Right hindlimb (tissue), 1 donor: Measurements from ENCODE around the gene MMP24OS.

ENCODE experiments used
- DNase-seq: peaks from one replicate; pipeline ENCODE4 v3.0.0-alpha.2; 2018

MMP24OS gene

DNA sequence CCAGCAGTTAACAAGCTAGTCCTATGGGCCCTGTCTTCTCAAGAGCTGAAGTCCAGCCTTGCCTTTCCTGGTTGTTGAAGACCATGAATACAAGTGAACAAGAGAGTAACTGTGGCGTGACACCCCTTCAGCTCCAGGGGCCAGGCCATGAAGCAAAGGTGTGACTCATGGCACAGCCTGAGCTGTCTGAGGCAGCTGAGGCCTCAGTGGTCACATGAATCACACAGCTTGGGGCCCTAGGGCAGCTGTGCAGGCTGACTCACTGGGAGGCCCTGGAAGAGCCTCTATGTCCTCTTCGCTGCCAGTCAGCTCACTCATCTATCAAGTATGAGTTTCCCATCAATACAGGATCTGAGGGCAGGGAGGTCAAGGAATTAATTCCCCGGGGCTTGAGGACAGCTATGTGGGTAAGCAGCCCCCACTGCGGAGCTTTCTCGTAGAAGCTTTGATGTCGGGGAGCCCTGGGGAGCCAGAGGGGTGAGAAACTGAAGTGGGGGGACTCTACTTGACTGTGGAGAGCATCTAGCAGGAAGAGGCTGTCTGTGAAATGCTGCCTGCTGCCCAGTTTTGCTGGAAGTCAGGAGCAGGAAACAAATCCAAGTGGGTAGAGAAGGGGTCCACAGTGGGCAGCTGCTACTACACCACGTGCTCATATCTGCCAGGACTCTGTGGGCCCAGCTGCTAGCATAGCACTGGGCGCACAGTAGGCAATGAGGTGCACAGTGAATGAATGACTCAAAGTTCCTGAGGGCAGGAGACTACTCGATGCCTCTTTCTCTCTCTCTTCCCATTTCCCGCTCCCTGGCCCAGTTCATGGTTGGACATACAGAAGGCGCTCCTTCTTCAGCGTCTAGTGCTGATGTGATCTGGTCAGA, 28.0 kb upstream of the MMP24OS start:
- DNase-seq, result no peak

DNA sequence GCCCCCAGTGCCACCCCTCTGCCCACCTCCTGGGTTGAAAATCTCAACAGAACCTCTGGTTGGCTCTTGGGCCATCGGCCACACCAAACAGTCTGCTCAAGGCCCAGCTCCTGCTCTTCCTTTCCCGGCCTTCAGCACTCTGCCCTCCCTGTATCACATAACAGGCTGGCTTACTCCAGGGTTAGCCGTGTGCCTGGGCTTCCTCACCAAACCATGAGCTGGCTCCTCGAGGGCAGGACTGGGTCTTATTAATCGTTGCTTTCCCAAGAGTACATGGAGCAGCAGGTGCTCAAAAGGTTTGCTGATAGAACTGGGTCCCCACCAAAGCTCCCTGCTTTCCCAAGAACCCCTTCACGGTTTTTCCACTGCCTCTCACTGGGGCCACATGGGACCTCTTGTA, 27.0 kb upstream of the MMP24OS start:
- DNase-seq, result no peak

DNA sequence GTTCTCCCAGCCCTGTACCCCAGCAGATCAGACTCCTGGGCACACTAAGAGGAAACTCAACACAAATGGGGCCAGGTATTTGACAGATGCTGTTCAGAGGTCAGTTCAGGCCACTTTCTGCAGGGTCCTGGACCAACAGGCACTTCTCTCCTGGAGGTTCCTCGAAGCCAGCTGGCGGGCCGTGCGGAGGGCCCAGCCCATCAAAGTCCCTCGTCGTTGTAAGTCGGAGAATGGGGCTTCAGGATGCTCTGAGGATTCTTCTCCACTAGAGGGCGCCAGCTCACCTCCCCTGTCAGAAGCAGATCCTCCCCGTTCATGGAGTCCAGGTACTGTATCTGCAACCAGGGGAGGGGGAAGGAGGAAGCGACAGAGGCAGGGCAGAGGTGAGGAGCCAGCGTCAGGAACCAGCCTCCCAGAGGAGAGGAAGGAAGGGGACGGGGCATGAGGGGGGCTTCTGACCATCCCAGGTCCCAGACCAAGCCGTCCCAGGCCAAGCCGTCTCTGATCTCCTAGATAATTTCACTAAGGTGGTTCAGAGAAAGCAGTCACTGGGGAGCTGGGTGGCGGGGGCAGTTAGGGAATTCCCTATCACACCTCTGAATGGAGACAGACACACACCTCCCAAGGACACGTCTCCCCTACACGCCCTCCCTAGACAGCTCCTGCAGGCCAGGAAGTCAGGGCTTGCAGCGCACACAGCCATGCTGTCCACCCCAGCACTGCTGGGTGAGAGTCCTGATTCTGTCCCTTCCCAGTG, 26.0 kb upstream of the MMP24OS start:
- DNase-seq, result peak; percentile 80

DNA sequence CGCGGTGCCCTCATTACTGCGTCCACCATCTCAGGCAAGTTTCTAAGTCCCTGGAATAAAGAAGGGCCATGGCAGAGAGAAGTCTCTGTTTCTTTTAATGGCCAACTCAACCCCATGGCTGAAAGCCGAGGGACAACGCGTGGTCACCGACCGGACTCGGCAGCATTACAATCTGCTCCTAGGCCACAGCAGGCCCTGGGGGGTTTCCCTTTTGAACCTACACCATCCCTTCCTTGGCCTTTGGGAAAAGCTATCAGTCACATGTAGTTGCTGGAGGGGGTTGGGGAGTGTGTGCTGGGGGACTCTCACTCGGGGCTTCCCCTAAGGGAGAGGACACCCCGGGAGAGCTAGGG, 25.4 kb upstream of the MMP24OS start:
- no peak for DNase-seq

DNA sequence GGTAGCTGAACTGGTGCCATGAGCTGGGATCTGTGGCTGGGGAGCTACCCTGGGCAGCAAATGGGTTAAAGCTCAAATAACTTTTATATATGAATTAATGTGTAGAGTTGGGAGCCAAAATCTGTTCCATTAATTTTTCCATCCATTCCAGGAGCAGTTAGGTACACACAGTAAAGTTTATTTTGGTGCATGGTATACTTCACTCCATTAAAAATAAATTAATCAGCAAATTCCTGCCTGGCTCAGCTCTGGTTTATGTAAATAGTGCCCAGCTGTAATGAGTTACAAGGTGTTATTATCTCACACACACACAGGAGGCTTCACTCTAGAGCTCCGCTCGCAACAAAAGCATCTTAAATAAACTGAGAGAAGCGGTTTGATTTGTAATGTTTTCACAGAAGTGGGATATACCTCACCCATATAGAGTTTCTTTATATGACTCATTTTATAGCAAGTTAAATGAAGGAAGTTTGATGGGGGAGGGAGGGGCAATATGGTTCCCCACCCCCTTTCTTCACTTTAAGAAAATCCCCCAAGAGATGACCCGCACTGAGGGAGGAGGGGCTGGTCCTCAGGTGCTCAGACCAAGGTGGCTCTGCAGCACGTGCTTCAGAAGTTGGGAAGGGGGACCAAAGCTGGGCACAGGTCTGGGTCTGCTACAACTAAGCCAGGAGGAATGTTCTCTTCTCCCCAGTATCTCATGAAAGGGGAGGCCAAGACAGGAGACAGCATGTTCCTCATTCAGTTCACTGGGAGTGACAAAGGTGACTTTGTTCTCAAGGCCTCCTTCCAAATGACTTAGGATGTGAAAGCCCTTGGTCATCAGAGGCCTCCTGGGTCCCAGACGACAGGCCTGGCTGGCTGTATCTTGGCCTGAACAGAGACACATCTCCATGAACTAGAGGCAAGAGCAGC, 24.8 kb upstream of the MMP24OS start:
- DNase-seq, result no peak

DNA sequence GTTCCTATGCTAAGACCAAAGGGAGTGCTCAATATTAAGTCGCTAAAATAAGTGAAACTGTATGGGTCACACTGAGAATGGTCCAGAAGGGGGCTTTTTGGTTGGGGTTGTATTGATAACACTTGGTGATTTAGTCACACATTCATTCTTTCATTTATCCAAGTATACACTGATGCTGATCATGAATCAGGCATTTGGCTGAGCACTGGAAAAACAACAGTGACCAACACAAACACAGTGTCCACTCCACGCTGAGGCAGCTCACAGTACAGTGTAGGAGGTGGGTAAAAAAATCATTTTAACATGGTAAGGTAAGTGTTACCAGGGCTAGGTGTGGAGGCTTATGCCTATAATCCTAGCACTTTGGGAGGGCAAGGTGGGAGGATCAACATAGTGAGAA, 23.5 kb upstream of the MMP24OS start:
- DNase-seq, result no peak

DNA sequence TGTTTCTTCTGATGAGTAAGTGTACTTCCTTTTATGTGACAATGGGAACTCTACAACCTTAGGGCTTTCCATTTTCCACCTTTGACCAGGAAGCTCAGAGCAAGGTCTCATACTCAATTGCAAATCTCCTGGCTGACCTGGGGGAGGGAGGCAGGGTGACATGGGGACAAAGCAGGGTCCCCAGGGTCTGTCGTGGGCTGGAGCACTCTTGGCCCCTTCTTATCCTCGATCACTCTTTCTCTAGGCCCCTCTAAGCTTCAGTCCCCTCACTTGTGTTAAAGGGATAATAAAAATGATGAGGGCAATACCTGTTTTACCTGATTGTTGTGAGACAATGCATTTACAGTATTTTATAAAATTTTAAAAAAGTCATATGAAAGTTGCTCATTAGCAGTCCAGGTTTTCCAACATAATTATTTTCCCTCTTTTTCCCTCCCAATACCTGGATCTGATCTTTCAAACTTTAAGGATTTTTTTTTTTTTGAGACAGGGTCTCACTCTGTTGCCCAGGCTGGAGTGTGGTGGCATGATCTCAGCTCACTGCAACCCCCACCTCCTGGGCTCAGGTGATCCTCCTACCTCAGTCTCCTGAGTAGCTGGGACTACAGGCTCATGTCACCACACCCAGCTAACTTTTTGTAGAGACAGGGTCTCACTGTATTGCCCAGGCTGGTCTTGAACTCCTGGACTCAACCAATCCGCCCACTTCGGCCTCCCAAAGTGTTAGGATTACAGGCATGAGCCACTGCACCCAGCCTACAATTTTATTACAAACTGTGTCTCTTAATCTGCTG, 22.7 kb upstream of the MMP24OS start:
- no peak for DNase-seq

DNA sequence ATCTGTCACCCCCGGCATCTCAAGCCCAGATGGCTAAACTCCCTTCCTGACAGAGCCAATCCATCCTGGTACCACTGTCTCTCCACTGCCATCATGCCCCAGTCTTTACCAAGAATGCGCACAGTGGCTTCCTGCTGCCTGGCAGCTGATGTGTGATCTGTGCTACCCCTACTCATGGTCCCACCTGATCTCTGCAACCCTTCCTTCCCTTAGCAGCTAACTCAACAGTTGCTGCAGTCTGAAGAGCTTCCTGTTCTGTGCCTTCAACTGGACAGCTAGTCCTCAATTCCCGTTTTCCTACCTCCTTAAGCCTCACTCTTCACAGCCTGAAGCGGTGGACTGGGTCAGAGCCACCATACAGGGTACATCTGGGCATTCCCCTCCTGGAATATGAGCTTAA, 21.9 kb upstream of the MMP24OS start:
- no peak for DNase-seq

DNA sequence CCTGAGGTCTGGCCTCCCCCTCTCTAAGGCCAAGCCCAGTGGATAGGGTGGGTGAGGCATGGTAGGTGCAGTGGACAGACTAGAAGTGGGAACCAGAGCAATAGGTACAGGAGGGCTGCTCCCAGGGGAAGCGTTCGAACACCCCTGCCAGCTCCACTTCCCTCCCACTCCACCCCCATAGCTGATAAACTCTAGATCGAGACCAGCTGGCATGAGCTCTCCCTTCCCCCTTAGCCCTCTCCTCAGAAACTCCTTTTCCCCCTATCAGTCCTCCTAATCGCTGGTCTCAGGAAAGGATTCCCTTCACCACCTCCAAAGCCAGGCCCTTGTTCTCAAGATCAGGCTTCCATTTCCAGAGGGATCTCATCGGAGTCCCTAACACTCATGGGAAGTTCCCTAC, 20.3 kb upstream of the MMP24OS start:
- no peak for DNase-seq

DNA sequence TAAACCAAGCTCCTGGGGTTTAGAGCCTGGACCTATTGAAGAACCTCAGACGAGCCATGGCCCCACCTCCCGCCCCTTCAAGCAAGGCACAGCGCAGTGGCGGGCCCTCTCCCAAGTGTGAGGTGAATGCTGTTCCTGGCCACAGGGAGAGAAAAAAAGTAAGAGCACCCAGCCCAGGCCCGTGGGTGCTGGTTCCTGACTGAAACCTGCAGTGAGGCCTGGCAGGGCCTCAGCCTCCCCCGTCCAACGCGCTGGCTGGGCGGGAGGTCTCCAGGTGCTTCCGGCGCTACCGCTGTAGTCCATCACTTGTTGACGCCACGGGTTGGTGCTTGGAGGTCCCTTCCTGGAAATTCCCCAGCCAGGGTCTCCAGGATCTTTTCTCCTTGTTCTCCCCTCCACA, 19.8 kb upstream of the MMP24OS start:
- no peak for DNase-seq

DNA sequence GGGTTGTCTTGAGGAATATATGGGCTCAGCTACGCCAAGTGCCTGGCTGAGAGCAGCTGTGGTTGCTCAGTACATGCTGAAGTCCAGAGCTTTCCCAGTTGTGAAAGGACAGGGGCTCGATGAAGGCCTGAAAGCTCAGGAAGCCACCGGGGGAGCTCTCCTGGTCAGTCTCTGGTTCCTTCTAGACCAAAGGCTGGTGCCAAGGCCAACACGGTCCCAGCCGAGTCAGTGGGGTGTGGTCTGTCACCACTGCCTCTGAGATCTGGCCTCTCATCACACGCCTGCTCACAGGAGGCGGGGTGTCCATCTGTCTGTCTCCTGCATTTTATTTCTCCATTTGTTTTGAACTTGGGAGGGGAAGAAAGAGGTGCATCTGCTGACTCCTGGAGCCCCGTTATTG, 19.2 kb upstream of the MMP24OS start:
- DNase-seq, result no peak

DNA sequence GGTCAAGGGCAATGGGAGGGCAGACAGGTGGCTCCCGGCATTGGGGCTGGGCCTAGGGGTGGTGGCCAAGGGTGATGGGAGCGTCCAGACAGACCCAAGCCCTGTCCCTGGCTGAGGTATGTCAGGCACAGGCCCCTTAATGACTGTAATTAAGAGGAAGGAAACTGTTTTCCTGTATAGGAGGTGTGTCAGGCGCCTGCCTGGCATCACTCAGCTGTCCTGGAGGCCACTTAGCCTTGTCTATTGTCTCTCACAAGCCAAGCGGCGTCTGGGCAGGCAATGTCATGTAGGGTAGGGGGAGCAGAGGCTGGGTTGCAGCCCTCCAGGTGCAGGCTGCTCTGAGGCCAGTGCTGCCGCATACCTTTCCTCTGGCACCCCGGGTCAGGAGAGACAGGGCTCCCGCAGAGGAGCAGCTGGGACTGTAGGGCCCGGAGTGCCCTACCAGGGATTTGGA, 18.2 kb upstream of the MMP24OS start:
- no peak for DNase-seq

DNA sequence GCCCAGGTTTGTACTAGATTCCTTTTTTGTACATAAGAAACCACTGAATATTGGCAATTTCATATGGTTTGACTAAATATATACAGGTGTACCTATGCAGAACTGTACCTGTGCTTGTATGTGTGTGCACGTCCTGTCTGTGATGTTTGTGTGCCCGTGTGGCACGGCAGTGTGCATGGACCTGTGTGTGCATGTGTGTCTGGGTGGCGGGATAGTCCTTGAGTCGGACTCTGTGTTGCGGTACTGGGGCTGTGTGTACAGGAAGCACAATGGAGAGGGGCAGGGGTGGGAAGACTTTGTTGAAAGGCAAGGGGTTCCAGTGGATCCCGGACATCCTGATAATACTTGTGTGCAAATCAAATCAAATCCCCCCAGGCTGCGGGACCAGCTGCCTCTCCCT, 17.8 kb upstream of the MMP24OS start:
- no peak for DNase-seq

DNA sequence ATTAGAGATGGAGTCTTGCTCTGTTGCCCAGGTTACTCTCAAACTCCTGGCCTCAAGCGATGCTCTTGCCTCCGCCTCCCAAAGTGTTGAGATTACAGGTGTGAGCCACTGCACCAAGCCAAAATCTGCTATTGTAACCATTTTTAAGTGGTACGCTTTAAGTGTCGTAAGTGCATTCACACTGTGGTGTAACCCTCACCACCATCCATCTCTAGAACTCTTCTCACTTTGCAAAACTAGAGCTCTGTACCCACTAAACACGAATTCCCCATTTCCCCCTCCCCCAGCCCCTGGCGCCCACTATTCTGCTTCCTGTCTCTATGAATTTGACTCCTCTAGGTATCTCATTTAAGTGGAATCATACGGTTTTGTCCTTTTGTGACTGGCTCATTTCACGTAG, 17.1 kb upstream of the MMP24OS start:
- no peak for DNase-seq

DNA sequence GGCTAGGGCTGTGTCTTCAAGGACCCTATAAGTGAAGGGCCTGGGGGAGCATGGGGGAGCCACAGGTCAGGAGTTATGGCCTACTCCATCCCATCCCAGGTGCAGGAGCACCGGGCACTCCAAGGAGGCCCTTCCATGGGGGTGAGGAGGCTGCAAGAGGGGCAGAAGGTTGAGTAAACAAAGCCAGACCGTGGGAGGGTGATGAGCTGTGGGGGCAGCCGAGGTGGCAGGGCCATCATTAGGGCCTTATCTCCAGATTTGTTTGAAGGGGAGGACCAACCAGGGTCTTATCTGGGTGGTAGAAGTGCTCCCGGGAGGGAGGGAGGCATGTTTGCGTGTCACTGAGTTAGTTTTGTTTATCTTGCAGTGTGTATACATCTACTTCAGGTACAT, 16.4 kb upstream of the MMP24OS start:
- DNase-seq, result no peak

DNA sequence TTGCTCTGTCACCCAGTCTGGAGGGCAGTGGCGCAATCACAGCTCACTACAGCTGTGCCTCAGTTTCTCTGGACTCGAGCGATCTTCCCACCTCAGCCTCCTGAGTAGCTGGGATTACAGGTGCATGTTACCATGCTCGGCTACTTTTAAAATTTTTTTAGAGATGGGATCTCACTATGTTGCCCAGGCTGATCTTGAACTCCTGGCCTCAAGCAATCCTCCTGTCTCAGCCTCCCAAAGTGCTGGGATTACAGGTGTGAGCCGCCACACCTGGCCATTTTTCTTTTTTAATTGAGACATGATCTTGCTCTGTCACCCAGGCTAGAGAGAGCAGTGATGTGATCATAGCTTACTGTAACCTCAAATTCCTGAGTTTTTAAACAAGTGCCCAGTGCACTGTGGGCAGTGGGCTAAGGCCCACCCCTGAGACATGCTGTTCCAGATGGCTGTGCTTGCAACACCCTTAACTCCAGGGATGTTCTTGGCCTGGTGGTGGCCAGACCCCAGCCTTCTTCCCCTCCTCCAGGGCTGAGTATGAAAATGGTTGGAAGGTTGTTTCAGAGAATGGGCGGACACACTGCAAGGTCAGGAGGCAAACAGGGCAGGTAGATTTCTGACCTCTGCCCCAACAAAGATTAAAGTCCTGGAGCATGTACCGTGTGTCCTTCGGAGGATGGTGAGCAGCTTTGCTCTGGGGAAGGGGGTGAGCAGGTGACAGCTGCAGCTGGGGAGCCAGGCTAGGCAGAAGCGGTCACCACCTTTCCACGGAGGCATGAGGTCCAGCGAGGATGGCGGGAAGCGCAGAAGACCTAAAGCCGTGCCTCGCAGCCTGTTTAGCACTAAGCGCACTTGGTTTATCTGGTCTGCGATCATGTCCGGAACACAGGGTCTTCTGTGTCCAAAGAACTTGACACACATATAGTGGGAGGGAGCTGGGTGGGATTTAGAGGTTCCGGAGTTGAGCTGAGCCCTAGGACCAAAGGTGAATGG, 15.7 kb upstream of the MMP24OS start:
- DNase-seq, result no peak

DNA sequence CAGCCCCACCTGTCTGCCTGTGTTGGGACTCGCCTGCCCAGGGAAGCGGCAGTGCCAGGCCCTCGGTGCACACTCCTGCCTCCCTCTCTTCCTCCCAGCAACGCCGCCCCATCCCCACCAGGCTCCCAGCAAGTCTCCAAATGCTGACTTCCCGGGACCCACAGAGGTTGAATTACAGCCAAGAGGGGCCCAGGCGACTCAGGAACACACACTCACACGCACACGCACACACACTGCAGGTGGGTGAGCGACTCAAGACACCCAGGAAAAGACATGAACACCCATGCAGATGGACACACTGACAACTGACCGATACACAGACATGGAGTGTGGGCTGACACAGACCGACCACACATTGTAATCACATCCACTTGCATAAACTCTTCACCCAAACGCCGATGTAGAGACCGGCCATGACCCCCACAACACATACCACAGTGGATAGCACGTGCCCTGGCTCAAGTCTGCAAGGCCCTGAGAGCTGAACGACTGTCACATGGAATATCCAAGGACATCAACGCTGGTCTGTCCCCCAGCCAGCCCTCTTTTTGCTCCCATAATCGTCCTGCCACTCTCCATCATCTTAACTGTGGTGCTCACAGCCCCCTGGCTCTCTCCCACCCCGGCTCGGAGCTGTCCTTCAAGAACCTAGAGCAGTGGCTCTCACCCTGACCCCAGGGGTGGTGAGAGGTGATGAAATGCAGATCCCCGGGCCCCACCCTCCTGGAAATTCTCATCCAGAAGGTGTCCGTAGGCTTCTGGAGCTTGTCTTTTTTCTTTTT, 14.8 kb upstream of the MMP24OS start:
- no peak for DNase-seq

DNA sequence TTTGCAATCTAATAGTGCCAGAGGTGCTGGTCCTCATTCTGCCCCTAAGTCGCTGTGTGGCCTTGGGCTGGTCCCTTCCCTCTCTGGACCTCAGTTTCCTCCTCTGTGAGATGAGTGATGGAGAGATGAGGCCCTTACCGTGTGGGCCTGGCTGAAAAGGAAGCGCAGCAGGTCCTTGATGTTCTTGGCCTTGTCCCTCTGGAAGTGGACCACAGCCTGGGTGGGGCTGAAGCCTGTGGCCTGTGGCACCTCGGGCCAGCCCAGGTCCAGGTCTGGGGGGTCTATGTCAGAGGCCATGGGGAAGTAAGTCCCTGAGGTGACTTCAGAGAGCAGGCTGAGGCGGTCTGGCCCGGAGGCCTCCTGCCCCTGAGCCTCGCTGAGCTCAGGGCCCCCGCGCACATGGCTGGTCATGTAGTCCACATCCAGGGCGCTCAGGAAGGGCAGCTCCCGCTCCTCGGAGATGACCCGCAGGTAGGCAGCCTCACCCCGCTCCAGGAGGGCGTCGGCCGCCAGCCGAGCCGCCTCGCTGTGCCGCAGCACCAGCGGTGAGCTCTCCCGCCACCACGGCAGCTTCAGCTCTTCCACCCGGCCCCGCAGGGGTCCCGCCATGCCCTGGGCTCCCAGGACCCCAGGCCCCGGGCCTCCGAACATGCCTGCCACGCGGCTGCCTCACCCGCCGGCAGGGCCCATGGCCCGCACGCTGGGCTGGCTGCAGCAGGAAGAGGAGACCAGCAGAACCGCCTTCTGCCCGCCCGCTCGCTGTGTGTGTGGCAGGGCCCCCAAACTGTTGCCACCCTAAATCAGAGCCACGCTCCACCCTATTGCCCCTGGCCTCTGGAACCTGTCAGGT, 14.0 kb upstream of the MMP24OS start, which contains the start of gene FAM83C:
FAM83C (minus strand) TSS at position 772 of the 850 bp plus-strand sequence; CDS start at position 651, 121 bp downstream.
- no peak for DNase-seq

DNA sequence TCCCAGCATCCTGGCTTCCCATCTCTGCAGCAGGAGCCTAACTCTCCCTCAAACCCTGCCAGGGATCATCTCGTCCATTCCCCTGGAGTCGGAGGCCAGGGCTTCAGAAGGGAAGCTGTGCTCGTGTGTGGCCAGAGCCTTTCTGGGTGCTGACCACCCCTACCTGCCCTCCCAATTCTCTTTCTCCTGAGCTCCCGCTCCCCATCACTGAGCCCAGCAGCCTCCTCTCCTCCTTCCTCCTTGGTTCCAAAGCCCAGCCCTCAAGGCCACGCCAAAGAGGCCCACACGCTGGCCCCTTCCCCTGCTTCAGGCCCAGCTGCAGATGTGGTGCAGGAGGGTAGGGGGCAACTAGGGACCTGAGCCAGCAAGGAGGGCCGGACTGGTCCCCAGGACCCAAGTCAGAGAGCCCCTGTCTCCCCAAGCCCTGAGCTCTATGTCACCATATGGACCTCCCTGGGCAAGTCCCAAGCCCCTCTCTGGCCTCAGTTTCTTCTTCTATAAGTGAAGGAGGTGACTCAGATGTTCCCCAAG, 13.0 kb upstream of the MMP24OS start:
- no peak for DNase-seq
